Measurements from ENCODE around the gene NSUN7.
A peak's percentile ranks its signal among the peaks of the same experiment; 100 is the strongest.

Gene NSUN7

GRCh38 chr4:40856840-40857362, 107.1 kb downstream of the NSUN7 start:
- peak overlapping the region; percentile 44 for H3K4me3 ChIP-seq (ENCODE audit: low read depth, low read length, poor library complexity, severe bottlenecking)

GRCh38 chr4:40857956-40858355, 108.2 kb downstream of the NSUN7 start:
- no peak overlapping the region for H2AFZ ChIP-seq (ENCODE audit: low read length)
- no peak overlapping the region for H3K9ac ChIP-seq (ENCODE audit: low read length)

More at GRCh38 chr4:40856840-40857362, 107.1 kb downstream of the NSUN7 start:
- Histone ChIP-seq H3F3A (ENCODE audit: insufficient read depth, low read length) (no peaks in the 10 kb centered on the region), H3K27me3 (ENCODE audit: insufficient read depth, low read length) (0 out of 2 replicates have a peak, but pooled peaks cover 11% of the 10 kb centered on the region), H3K79me2 (ENCODE audit: insufficient read depth, low read length) (no peaks in the 10 kb centered on the region), H3K9me2 (ENCODE audit: low read depth, low read length) (no peaks in the 10 kb centered on the region), H3K36me3 (ENCODE audit: insufficient read depth, low read length) (no peaks in the 10 kb centered on the region), H4K20me1 (ENCODE audit: insufficient read depth, low read length) (no peaks in the 10 kb centered on the region), H3K9ac (ENCODE audit: low read length) (no peak overlapping the region; the same call in 1 of the 2 replicates), H2AFZ (ENCODE audit: low read length) (no peak overlapping the region), H3K9me3 (ENCODE audit: low read length) (no peaks in the 10 kb centered on the region), H3K4me1 (ENCODE audit: insufficient read depth, low read length, severe bottlenecking) (peaks cover 7% of the 10 kb centered on the region), H3K27ac (ENCODE audit: low read depth, low read length, poor library complexity, severe bottlenecking) (no peak overlapping the region), H3K4me2 (ENCODE audit: low read length) (peak overlapping the region; percentile 62)
- no peak for TF ChIP-seq CTCF (IDR thresholded peaks at IDR 0.05; ENCODE audit: low read length)
- no peak for TF ChIP-seq EZH2 (IDR thresholded peaks at IDR 0.05; ENCODE audit: borderline replicate concordance, low read length)

GRCh38 chr4:40858962-40859361, 109.2 kb downstream of the NSUN7 start:
- no peaks in the 10 kb centered on the region for H4K20me1 ChIP-seq (ENCODE audit: insufficient read depth, low read length)
- 0 out of 2 replicates have a peak, but pooled peaks cover 11% of the 10 kb centered on the region for H3K27me3 ChIP-seq (ENCODE audit: insufficient read depth, low read length)
- no peaks in the 10 kb centered on the region for H3K79me2 ChIP-seq (ENCODE audit: insufficient read depth, low read length)
- H2AFZ ChIP-seq (ENCODE audit: low read length) = no peak overlapping the region
- no peak overlapping the region for H3K9ac ChIP-seq (ENCODE audit: low read length)
- H3K36me3 ChIP-seq (ENCODE audit: insufficient read depth, low read length) = no peaks in the 10 kb centered on the region
- no peak overlapping the region for H3K27ac ChIP-seq (ENCODE audit: low read depth, low read length, poor library complexity, severe bottlenecking)
- H3F3A ChIP-seq (ENCODE audit: insufficient read depth, low read length) = no peaks in the 10 kb centered on the region
- H3K9me2 ChIP-seq (ENCODE audit: low read depth, low read length) = no peaks in the 10 kb centered on the region
- H3K9me3 ChIP-seq (ENCODE audit: low read length) = no peaks in the 10 kb centered on the region
- no peak overlapping the region for H3K4me2 ChIP-seq (ENCODE audit: low read length)
- H3K4me1 ChIP-seq (ENCODE audit: insufficient read depth, low read length, severe bottlenecking) = peaks cover 7% of the 10 kb centered on the region
- H3K4me3 ChIP-seq (ENCODE audit: low read depth, low read length, poor library complexity, severe bottlenecking) = no peak overlapping the region
- TF ChIP-seq EZH2 (IDR thresholded peaks at IDR 0.05; ENCODE audit: borderline replicate concordance, low read length) (no peak), CTCF (IDR thresholded peaks at IDR 0.05; ENCODE audit: low read length) (no peak)

More at GRCh38 chr4:40857956-40858355, 108.2 kb downstream of the NSUN7 start:
- Histone ChIP-seq H3K9me3 (ENCODE audit: low read length) (no peaks in the 10 kb centered on the region), H4K20me1 (ENCODE audit: insufficient read depth, low read length) (no peaks in the 10 kb centered on the region), H3K9me2 (ENCODE audit: low read depth, low read length) (no peaks in the 10 kb centered on the region), H3K79me2 (ENCODE audit: insufficient read depth, low read length) (no peaks in the 10 kb centered on the region), H3K4me3 (ENCODE audit: low read depth, low read length, poor library complexity, severe bottlenecking) (no peak overlapping the region), H3F3A (ENCODE audit: insufficient read depth, low read length) (no peaks in the 10 kb centered on the region), H3K4me1 (ENCODE audit: insufficient read depth, low read length, severe bottlenecking) (peaks cover 7% of the 10 kb centered on the region), H3K36me3 (ENCODE audit: insufficient read depth, low read length) (no peaks in the 10 kb centered on the region), H3K27ac (ENCODE audit: low read depth, low read length, poor library complexity, severe bottlenecking) (no peak overlapping the region), H3K27me3 (ENCODE audit: insufficient read depth, low read length) (0 out of 2 replicates have a peak, but pooled peaks cover 11% of the 10 kb centered on the region), H3K4me2 (ENCODE audit: low read length) (no peak overlapping the region)
- no peak for TF ChIP-seq CTCF (IDR thresholded peaks at IDR 0.05; ENCODE audit: low read length)
- TF ChIP-seq EZH2 (IDR thresholded peaks at IDR 0.05; ENCODE audit: borderline replicate concordance, low read length) = no peak
